Neuronal stem cell (in vitro differentiated cells): ENCODE results near the gene AGO4.

Experiments
- DNase-seq: peaks from one replicate; pipeline ENCODE4 v3.0.0-alpha.2; 2013; ENCODE audit warnings: low spot score
- H2AFZ ChIP-seq: one replicate; pipeline ENCODE4 v1.6.1; 2013; ENCODE audit warnings: mild to moderate bottlenecking, low read length, inconsistent platforms
- H2AK5ac ChIP-seq: 2 replicates; pipeline ENCODE4 v1.6.1; 2013; ENCODE audit warnings: low read depth, mild to moderate bottlenecking, inconsistent platforms, low read length, moderate library complexity, mixed read lengths
- H2BK120ac ChIP-seq: 2 replicates; pipeline ENCODE4 v1.6.1; 2013; ENCODE audit warnings: low read depth, mild to moderate bottlenecking, inconsistent platforms, low read length, moderate library complexity, mixed read lengths
- H2BK12ac ChIP-seq: one replicate; pipeline ENCODE4 v1.6.1; 2013; ENCODE audit warnings: low read length, inconsistent platforms
- H2BK15ac ChIP-seq: 2 replicates; pipeline ENCODE4 v1.6.1; 2013; ENCODE audit warnings: mild to moderate bottlenecking, low read length, inconsistent platforms, mixed read lengths
- H2BK5ac ChIP-seq: one replicate; pipeline ENCODE4 v1.6.1; 2013; ENCODE audit warnings: inconsistent platforms, mild to moderate bottlenecking, low read length, moderate library complexity
- H3K14ac ChIP-seq: one replicate; pipeline ENCODE4 v1.6.1; 2013; ENCODE audit warnings: low read length, inconsistent platforms
- H3K18ac ChIP-seq: 2 replicates; pipeline ENCODE4 v1.6.1; 2013; ENCODE audit warnings: low read length, inconsistent platforms
- H3K23ac ChIP-seq: 2 replicates; pipeline ENCODE4 v1.6.1; 2013; ENCODE audit warnings: low read depth, mild to moderate bottlenecking, mixed read lengths, low read length, inconsistent platforms; ENCODE audit not compliant: poor library complexity
- H3K27ac ChIP-seq: replicated peaks from 3 replicates; pipeline ENCODE4 v1.5.1; 2013; ENCODE audit warnings: low read length, inconsistent platforms
- H3K27me3 ChIP-seq, 3 experiments: 2 replicates each; pipeline ENCODE4 v1.6.1; 2013; ENCODE audit warnings: low read length in 3 of 3, mild to moderate bottlenecking in 2 of 3, inconsistent platforms in 1 of 3, low read depth in 1 of 3, mixed read lengths in 1 of 3, moderate library complexity in 1 of 3; ENCODE audit not compliant: control insufficient read depth in 3 of 3, insufficient read depth in 3 of 3
- H3K36me3 ChIP-seq, 2 donors: replicated peaks in 1 of 2; 2 replicates each; pipeline ENCODE4 v1.6.1; 2013; ENCODE audit warnings: low read length in 2 of 2; ENCODE audit not compliant: control insufficient read depth in 2 of 2, insufficient read depth in 2 of 2
- H3K4ac ChIP-seq: 2 replicates; pipeline ENCODE4 v1.6.1; 2013; ENCODE audit warnings: inconsistent platforms, mild to moderate bottlenecking, low read length, moderate library complexity
- H3K4me1 ChIP-seq, 2 donors: 1 replicate in 1 of 2; 2 replicates in 1 of 2; pipeline ENCODE4 v1.6.1; 2013; ENCODE audit warnings: low read length in 2 of 2, low read depth in 1 of 2; ENCODE audit not compliant: control insufficient read depth in 2 of 2, insufficient read depth in 1 of 2
- H3K4me2 ChIP-seq: one replicate; pipeline ENCODE4 v1.6.1; 2013; ENCODE audit warnings: mild to moderate bottlenecking, low read length, inconsistent platforms; ENCODE audit not compliant: insufficient read depth, poor library complexity, severe bottlenecking
- H3K4me3 ChIP-seq, 2 donors: 2 replicates each; pipeline ENCODE4 v1.5.1; 2013; ENCODE audit warnings: low read length in 2 of 2, mild to moderate bottlenecking in 2 of 2, inconsistent platforms in 1 of 2, moderate library complexity in 1 of 2
- H3K79me1 ChIP-seq: one replicate; pipeline ENCODE4 v1.6.1; 2013; ENCODE audit warnings: low read depth, mild to moderate bottlenecking, inconsistent platforms, low read length, moderate library complexity
- H3K9ac ChIP-seq: one replicate; pipeline ENCODE4 v1.6.1; 2013; ENCODE audit warnings: mild to moderate bottlenecking, low read depth, low read length, inconsistent platforms; ENCODE audit not compliant: poor library complexity
- H3K9me3 ChIP-seq, 2 donors: replicated peaks in 1 of 2; 2 replicates each; pipeline versions ENCODE3 to v1.6.1; 2013; ENCODE audit warnings: low read length in 2 of 2, mild to moderate bottlenecking in 2 of 2, inconsistent platforms in 1 of 2, low read depth in 1 of 2, mixed read lengths in 1 of 2, moderate library complexity in 1 of 2; ENCODE audit not compliant: control insufficient read depth in 2 of 2, insufficient read depth in 1 of 2
- H4K8ac ChIP-seq: one replicate; pipeline ENCODE4 v1.6.1; 2013; ENCODE audit warnings: low read depth, mild to moderate bottlenecking, inconsistent platforms, low read length, moderate library complexity
- H4K91ac ChIP-seq: one replicate; pipeline ENCODE4 v1.6.1; 2013; ENCODE audit warnings: low read length, low read depth, mild to moderate bottlenecking, inconsistent platforms; ENCODE audit not compliant: poor library complexity
- WGBS, 2 donors: extraction: QIAGEN DNeasy Blood & Tissue Kit; methylation state at CpG; one replicate each; pipeline ENCODE4 v1.1.7; 2013; ENCODE audit warnings: missing lambda C conversion rate in 2 of 2, mixed read lengths in 1 of 2; ENCODE audit not compliant: insufficient read length in 2 of 2, insufficient replicate concordance in 1 of 2; ENCODE audit errors: extremely low coverage in 2 of 2; 5-methylcytosine and 5-hydroxymethylcytosine counted together

AGO4 gene

GRCh38 chr1:35833395-35833794 is 25.6 kb downstream of the AGO4 start:
- no peak overlapping the region for H2AFZ ChIP-seq
- no peaks in the 10 kb centered on the region for H3K27me3 ChIP-seq
- no peak overlapping the region for H2AK5ac ChIP-seq
- no peak overlapping the region for H3K4me2 ChIP-seq
- H3K4me1 ChIP-seq: no peaks in the 10 kb centered on the region
- no peak overlapping the region for H2BK15ac ChIP-seq
- no peak overlapping the region for H3K27ac ChIP-seq
- H4K8ac ChIP-seq: no peak overlapping the region
- H2BK5ac ChIP-seq: no peak overlapping the region
- H3K36me3 ChIP-seq: peaks cover 12 to 95% of the 10 kb centered on the region in 2 donors
- no peak overlapping the region for H3K4me3 ChIP-seq
- H3K4ac ChIP-seq: no peak overlapping the region
- H3K23ac ChIP-seq: no peak overlapping the region
- no peak overlapping the region for H3K18ac ChIP-seq
- H3K9ac ChIP-seq: no peak overlapping the region
- H2BK120ac ChIP-seq: no peak overlapping the region
- no peaks in the 10 kb centered on the region for H3K79me1 ChIP-seq
- no CpG with 5 or more reads among the region's 2 CpGs for WGBS, 2 donors
- no peak overlapping the region for H4K91ac ChIP-seq
- no peak for DNase-seq
- peaks cover 0 to 10% of the 10 kb centered on the region in 2 donors for H3K9me3 ChIP-seq
- no peak overlapping the region for H2BK12ac ChIP-seq
- no peak overlapping the region for H3K14ac ChIP-seq

DNA sequence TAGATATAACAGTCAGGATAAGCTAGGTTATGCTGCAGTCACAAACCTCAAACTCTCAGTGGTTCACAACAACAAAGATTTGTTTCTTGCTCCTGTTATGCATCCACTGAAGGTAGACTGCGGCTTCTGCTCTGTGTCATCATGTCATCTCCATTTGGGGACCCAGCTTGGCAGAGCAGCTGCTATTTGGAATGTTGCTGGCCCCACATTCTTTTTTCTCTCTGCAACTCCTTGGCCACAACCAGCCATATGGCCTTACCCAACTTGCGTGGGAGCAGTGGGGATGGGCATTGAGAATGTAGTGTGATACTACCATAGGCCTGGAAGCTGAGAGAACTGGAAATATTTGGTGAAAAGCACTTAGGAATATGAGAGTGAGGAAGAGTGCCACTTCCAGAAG is 26.4 kb downstream of the AGO4 start:
- H3K18ac ChIP-seq: no peak overlapping the region
- no peak overlapping the region for H2BK15ac ChIP-seq
- H3K23ac ChIP-seq: no peak overlapping the region
- peaks cover 0 to 10% of the 10 kb centered on the region in 2 donors for H3K9me3 ChIP-seq
- H3K4me3 ChIP-seq: no peak overlapping the region
- peaks cover 12 to 95% of the 10 kb centered on the region in 2 donors for H3K36me3 ChIP-seq
- no peak overlapping the region for H4K8ac ChIP-seq
- no peak overlapping the region for H3K27ac ChIP-seq
- DNase-seq: no peak
- H3K4me2 ChIP-seq: no peak overlapping the region
- WGBS, 2 donors: no CpG with 5 or more reads among the region's 2 CpGs
- H4K91ac ChIP-seq: no peak overlapping the region
- H3K14ac ChIP-seq: no peak overlapping the region
- no peak overlapping the region for H3K9ac ChIP-seq
- no peaks in the 10 kb centered on the region for H3K4me1 ChIP-seq
- no peaks in the 10 kb centered on the region for H3K79me1 ChIP-seq
- H2AK5ac ChIP-seq: no peak overlapping the region
- no peak overlapping the region for H2BK120ac ChIP-seq
- H2AFZ ChIP-seq: no peak overlapping the region
- no peaks in the 10 kb centered on the region for H3K27me3 ChIP-seq
- H2BK12ac ChIP-seq: no peak overlapping the region
- no peak overlapping the region for H2BK5ac ChIP-seq
- H3K4ac ChIP-seq: no peak overlapping the region

DNA sequence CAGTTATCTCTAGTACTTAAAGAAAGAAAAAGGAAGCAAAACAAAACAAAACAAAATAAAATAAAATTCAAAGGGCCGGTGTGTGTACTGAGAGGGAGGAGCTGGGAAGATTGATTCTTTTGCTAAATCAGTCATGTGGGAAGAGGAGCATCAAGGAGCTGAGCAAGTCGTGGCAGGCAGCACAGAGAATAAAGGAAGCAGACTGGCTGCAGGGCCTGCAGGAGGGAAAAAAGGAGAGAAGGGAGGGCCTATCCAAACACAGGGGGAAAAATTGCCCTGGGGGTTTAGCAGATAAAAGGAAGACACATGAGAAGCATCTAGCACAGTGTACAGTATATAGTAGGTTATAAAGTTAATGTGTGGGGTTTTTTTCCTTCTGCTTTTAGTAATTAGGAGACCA is 27.6 kb downstream of the AGO4 start:
- Histone ChIP-seq H3K14ac (no peak overlapping the region), H4K8ac (no peak overlapping the region), H3K18ac (no peak overlapping the region), H3K27ac (no peak overlapping the region), H2AFZ (no peak overlapping the region), H2AK5ac (no peak overlapping the region), H4K91ac (no peak overlapping the region), H2BK15ac (no peak overlapping the region), H3K79me1 (no peaks in the 10 kb centered on the region), H2BK5ac (no peak overlapping the region), H3K4ac (no peak overlapping the region), H3K9ac (no peak overlapping the region), H3K36me3 (peaks cover 12 to 93% of the 10 kb centered on the region in 2 donors), H3K9me3 (peaks cover 0 to 10% of the 10 kb centered on the region in 2 donors), H3K27me3 (no peaks in the 10 kb centered on the region), H3K23ac (no peak overlapping the region), H3K4me2 (no peak overlapping the region), H2BK12ac (no peak overlapping the region), H2BK120ac (no peak overlapping the region), H3K4me1 (no peaks in the 10 kb centered on the region), H3K4me3 (no peak overlapping the region)
- no CpG with 5 or more reads among the region's 2 CpGs for WGBS, 2 donors
- no peak for DNase-seq

DNA sequence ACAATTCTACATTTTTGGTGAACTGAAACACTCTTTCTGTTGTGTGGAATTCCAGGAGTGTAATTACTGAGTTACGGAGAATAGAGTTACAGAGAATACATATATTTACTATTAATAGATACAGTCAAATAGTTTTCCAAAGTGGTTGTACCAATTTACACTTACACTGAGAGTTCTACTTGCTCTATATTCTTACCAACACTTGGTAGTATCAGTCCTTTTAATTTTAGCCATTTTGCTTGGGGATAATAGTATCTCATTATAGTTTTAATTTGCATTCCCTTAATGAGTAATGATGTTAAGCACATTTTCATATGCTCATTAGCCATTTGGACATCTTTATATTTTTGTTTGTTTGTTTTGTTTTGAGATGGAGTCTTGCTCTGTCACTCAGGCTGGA is 28.9 kb downstream of the AGO4 start:
- Histone ChIP-seq H3K4me1 (no peaks in the 10 kb centered on the region), H3K79me1 (no peaks in the 10 kb centered on the region), H3K4me3 (no peak overlapping the region), H3K9me3 (peaks cover 0 to 10% of the 10 kb centered on the region in 2 donors), H3K18ac (no peak overlapping the region), H2AFZ (no peak overlapping the region), H3K27me3 (no peaks in the 10 kb centered on the region), H3K23ac (no peak overlapping the region), H2AK5ac (no peak overlapping the region), H3K27ac (no peak overlapping the region), H3K4ac (no peak overlapping the region), H3K14ac (no peak overlapping the region), H4K8ac (no peak overlapping the region), H2BK12ac (no peak overlapping the region), H3K36me3 (peaks cover 15 to 93% of the 10 kb centered on the region in 2 donors), H3K9ac (no peak overlapping the region), H2BK15ac (no peak overlapping the region), H3K4me2 (no peak overlapping the region), H2BK5ac (no peak overlapping the region), H4K91ac (no peak overlapping the region), H2BK120ac (no peak overlapping the region)
- no peak for DNase-seq
- WGBS, 2 donors: no CpG with 5 or more reads among the region's 1 CpG
